GM12874 (cell line): ENCODE results near the gene MLLT10.

ENCODE experiments used
- CTCF ChIP-seq: IDR thresholded peaks from 2 replicates; pipeline ENCODE4 v1.5.1; 2011; ENCODE audit warnings: low read depth, mild to moderate bottlenecking, control low read depth, low read length, moderate library complexity; ENCODE audit not compliant: insufficient read depth

MLLT10 gene

GRCh38 chr10:21493784-21494183 is 40.2 kb upstream of the MLLT10 start:
- TF ChIP-seq CTCF, result no peak

GRCh38 chr10:21494191-21495001 is 39.6 kb upstream of the MLLT10 start:
- no peak for TF ChIP-seq CTCF

GRCh38 chr10:21495002-21495751 is 38.9 kb upstream of the MLLT10 start:
- TF ChIP-seq CTCF, result no peak

GRCh38 chr10:21495752-21496342 is 38.2 kb upstream of the MLLT10 start:
- TF ChIP-seq CTCF, result peak; percentile 97

- peak; percentile 73 for TF ChIP-seq CTCF
Observed at GRCh38 chr10:21496343-21497176, 37.5 kb upstream of the MLLT10 start.

GRCh38 chr10:21497177-21497807 is 36.7 kb upstream of the MLLT10 start:
- TF ChIP-seq CTCF, result no peak
